ENCODE data around the gene TEKT1. TPM values are rescaled to one million over a fixed set of nuclear protein-coding genes. Genes with fewer than 3 reads are reported as not detected.

The TEKT1 gene
- total RNA-seq, 2 donors from 2014 or later = 0.37 TPM; not detected in 1

DNA sequence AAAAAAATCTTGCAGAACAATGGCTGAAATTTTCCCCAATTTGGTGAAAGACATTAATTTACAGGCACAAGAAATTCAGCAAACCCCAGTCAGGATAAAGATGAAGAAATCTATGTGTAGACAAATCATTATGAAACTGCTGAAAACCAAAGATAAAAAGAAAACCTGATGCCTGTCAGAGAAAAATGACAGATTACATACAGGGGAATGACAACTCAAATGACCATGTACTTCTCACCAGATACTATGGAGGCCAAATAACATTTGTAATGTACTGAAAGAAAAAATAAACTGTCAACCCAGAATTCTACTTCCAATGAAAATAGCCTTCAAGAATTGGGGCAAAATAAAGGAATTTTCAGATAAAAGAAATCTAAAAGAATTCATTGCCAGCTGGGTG is 82.9 kb downstream of the TEKT1 start:
- DNase-seq = no peak
- H3K9me3 ChIP-seq (ENCODE audit: control insufficient read depth, low read length, poor library complexity, severe bottlenecking) = no peaks in the 10 kb centered on the region
- Mint-ChIP-seq H3K4me1 (peaks cover 4% of the 10 kb centered on the region), H3K27me3 (peaks cover 14% of the 10 kb centered on the region), H3K4me3 (no peak overlapping the region), H3K27ac (no peak overlapping the region), H3K36me3 (ENCODE audit: low read depth) (no peaks in the 10 kb centered on the region)
- ATAC-seq = no peak

Other genes with a start within 250 kb of the TEKT1 start
- 10 to 100 TPM; 10.8 to 12.1 TPM for gene KIAA0753, start 191.0 kb downstream of the TEKT1 start, total RNA-seq
- 10 to 100 TPM; 10.8 to 16.9 TPM for gene TXNDC17, start 190.7 kb downstream of the TEKT1 start, total RNA-seq
- gene MED31, start 180.1 kb downstream of the TEKT1 start, total RNA-seq = 10 to 100 TPM; 32.9 to 36.6 TPM
- gene C17orf100, start 180.0 kb downstream of the TEKT1 start, total RNA-seq = 1 to 10 TPM; 1.3 to 2.5 TPM
- gene SLC13A5, start 118.4 kb downstream of the TEKT1 start, total RNA-seq = not detected
- 10 to 100 TPM; 41.2 to 53.2 TPM for gene XAF1, start 75.7 kb downstream of the TEKT1 start, total RNA-seq
- under 1 TPM; 0.17 to 0.44 TPM for gene FBXO39, start 55.5 kb downstream of the TEKT1 start, total RNA-seq
- gene ALOX12, start 164.3 kb upstream of the TEKT1 start, total RNA-seq = 10 to 100 TPM in 1 of 2 donors, 1 to 10 TPM in 1; 1.2 to 32.0 TPM
- 100 to 1,000 TPM; 141 to 150 TPM for gene RNASEK, start 180.9 kb upstream of the TEKT1 start, total RNA-seq
- gene BCL6B, start 191.3 kb upstream of the TEKT1 start, total RNA-seq = under 1 TPM in 1 of 2 donors, not detected in 1; 0.17 TPM
- gene SLC16A13, start 204.3 kb upstream of the TEKT1 start, total RNA-seq = 1 to 10 TPM; 3.3 to 4.6 TPM
- gene SLC16A11, start 212.4 kb upstream of the TEKT1 start, total RNA-seq = under 1 TPM in 1 of 2 donors, not detected in 1; 0.40 TPM
- 1 to 10 TPM in 1 of 2 donors, under 1 TPM in 1; 0.40 to 7.1 TPM for gene CLEC10A, start 248.5 kb upstream of the TEKT1 start, total RNA-seq

Measured in T-helper 17 cell (primary cell).